Measurements from ENCODE around the gene ATRN. TPM values are rescaled to one million over a fixed set of nuclear protein-coding genes. Genes with fewer than 3 reads are reported as not detected.
"Not testable (repeated sequence)": the region's sequence is repeated elsewhere in the genome, so short reads cannot be mapped to it uniquely, and the experiment has no call there.

ATRN gene
- total and polyA plus RNA-seq, 4 donors: 4.2 to 38.5 (median 21.2) TPM

DNA sequence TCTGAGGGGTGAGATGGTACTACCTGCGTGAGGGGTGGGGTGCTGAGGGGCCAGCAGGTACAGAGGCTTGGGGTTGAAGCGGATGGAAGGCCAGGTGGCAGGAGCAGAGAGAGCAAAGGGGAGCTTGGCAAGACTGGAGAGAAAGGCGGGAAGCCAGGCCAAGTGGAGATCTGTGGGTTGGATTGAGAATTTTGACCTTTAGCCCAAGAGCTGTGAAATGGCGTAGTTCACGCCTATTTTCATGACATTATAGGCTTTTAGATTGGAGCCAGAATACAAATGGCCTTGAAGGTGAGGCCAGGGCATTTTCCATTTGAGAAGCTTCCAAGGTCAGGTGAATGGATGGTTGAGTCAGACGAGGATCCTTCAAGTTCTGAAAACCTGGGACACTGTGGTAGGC, 2.5 kb downstream of the ATRN start:
- DNase-seq: no peak
- Histone ChIP-seq H3K27me3 (ENCODE audit: control insufficient read depth in 3 of 3, insufficient read depth in 3 of 3, low read length in 2 of 3) (no peaks in the 10 kb centered on the region), H3K4me3 (no peak overlapping the region), H3K4me1 (ENCODE audit: control insufficient read depth in 5 of 5, insufficient read depth in 5 of 5, low read length in 5 of 5) (peaks cover 4 to 21% (median 19%) of the 10 kb centered on the region in 5 donors), H3K36me3 (ENCODE audit: control insufficient read depth in 4 of 4, insufficient read depth in 4 of 4, low read length in 4 of 4) (no peaks in the 10 kb centered on the region), H3K9me3 (ENCODE audit: control insufficient read depth in 4 of 4, insufficient read depth in 3 of 4, low read length in 3 of 4) (no peaks in the 10 kb centered on the region), H3K9ac (ENCODE audit: insufficient read depth in 1 of 2, low read length in 2 of 2) (no peak overlapping the region), H3K27ac (ENCODE audit: low read depth in 1 of 2, low read length in 1 of 2) (no peak overlapping the region)
- ATAC-seq (ENCODE audit: insufficient read depth, low FRiP score): no peak
- TF ChIP-seq, protein P1, sequence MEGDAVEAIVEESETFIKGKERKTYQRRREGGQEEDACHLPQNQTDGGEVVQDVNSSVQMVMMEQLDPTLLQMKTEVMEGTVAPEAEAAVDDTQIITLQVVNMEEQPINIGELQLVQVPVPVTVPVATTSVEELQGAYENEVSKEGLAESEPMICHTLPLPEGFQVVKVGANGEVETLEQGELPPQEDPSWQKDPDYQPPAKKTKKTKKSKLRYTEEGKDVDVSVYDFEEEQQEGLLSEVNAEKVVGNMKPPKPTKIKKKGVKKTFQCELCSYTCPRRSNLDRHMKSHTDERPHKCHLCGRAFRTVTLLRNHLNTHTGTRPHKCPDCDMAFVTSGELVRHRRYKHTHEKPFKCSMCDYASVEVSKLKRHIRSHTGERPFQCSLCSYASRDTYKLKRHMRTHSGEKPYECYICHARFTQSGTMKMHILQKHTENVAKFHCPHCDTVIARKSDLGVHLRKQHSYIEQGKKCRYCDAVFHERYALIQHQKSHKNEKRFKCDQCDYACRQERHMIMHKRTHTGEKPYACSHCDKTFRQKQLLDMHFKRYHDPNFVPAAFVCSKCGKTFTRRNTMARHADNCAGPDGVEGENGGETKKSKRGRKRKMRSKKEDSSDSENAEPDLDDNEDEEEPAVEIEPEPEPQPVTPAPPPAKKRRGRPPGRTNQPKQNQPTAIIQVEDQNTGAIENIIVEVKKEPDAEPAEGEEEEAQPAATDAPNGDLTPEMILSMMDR (IDR thresholded peaks at IDR 0.05; ENCODE audit: control extremely low read depth, extremely low read depth): no peak
- 94 to 95% methylated on average over 6 of the region's 6 CpGs for WGBS, 2 donors

DNA sequence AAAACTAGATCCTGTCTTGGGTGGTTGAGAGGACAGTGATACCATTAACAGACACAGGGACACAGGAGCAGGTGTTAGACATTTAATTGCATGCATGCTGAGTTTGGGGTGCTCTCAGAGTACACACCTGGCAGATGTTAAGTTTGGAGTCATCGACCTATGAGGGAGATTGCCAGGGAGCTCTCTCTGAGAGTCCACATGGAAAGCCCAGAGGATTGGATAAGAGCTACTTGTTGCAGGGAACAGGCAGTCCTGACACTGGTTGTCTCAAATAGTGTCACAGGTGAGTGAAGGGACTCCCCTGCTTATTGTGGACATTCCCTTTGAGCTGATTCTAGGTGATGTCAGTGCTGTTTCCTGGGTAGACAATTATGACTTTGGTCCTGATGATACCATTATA, 3.1 kb downstream of the ATRN start:
- TF ChIP-seq, protein P1 (IDR thresholded peaks at IDR 0.05; ENCODE audit: control extremely low read depth, extremely low read depth): no peak
- Histone ChIP-seq H3K36me3 (ENCODE audit: control insufficient read depth in 4 of 4, insufficient read depth in 4 of 4, low read length in 4 of 4) (no peaks in the 10 kb centered on the region), H3K4me1 (ENCODE audit: control insufficient read depth in 5 of 5, insufficient read depth in 5 of 5, low read length in 5 of 5) (peaks cover 4 to 21% (median 19%) of the 10 kb centered on the region in 5 donors), H3K9ac (ENCODE audit: insufficient read depth in 1 of 2, low read length in 2 of 2) (no peak overlapping the region), H3K27me3 (ENCODE audit: control insufficient read depth in 3 of 3, insufficient read depth in 3 of 3, low read length in 2 of 3) (no peaks in the 10 kb centered on the region), H3K27ac (ENCODE audit: low read depth in 1 of 2, low read length in 1 of 2) (no peak overlapping the region), H3K4me3 (no peak overlapping the region), H3K9me3 (ENCODE audit: control insufficient read depth in 4 of 4, insufficient read depth in 3 of 4, low read length in 3 of 4) (no peaks in the 10 kb centered on the region)
- no peak for DNase-seq
- no peak for ATAC-seq (ENCODE audit: insufficient read depth, low FRiP score)
- 84 to 88% methylated on average over 1 of the region's 1 CpG for WGBS, 2 donors

DNA sequence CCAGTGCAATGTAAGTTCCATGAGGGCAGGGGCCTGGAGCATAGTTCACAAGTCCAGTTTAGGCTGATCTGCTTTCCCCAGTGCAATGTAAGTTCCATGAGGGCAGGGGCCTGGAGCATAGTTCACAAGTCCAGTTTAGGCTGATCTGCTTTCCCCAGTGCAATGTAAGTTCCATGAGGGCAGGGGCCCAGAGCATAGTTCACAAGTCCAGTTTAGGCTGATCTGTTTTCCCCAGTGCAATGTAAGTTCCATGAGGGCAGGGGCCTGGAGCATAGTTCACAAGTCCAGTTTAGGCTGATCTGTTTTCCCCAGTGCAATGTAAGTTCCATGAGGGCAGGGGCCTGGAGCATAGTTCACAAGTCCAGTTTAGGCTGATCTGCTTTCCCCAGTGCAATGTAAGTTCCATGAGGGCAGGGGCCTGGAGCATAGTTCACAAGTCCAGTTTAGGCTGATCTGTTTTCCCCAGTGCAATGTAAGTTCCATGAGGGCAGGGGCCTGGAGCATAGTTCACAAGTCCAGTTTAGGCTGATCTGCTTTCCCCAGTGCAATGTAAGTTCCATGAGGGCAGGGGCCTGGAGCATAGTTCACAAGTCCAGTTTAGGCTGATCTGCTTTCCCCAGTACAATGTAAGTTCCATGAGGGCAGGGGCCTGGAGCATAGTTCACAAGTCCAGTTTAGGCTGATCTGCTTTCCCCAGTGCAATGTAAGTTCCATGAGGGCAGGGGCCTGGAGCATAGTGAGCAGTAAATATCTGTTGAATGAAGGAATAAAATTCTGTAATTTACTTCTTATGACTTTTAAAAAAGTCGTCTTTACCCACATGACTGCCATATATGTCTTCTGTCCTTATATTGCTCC, 6.4 kb downstream of the ATRN start:
- H3K4me3 ChIP-seq; ATAC-seq (ENCODE audit: insufficient read depth, low FRiP score); H3K9me3 ChIP-seq (ENCODE audit: control insufficient read depth in 4 of 4, insufficient read depth in 3 of 4, low read length in 3 of 4); DNase-seq; H3K36me3 ChIP-seq (ENCODE audit: control insufficient read depth in 4 of 4, insufficient read depth in 4 of 4, low read length in 4 of 4); H3K9ac ChIP-seq (ENCODE audit: insufficient read depth in 1 of 2, low read length in 2 of 2); H3K27ac ChIP-seq (ENCODE audit: low read depth in 1 of 2, low read length in 1 of 2); H3K27me3 ChIP-seq (ENCODE audit: control insufficient read depth in 3 of 3, insufficient read depth in 3 of 3, low read length in 2 of 3): not testable (repeated sequence)
- 93 to 100% methylated on average over 1 of the region's 1 CpG for WGBS, 2 donors
- peaks cover 7 to 15% (median 11%) of the 10 kb centered on the region in 5 donors for H3K4me1 ChIP-seq (ENCODE audit: control insufficient read depth in 5 of 5, insufficient read depth in 5 of 5, low read length in 5 of 5)

DNA sequence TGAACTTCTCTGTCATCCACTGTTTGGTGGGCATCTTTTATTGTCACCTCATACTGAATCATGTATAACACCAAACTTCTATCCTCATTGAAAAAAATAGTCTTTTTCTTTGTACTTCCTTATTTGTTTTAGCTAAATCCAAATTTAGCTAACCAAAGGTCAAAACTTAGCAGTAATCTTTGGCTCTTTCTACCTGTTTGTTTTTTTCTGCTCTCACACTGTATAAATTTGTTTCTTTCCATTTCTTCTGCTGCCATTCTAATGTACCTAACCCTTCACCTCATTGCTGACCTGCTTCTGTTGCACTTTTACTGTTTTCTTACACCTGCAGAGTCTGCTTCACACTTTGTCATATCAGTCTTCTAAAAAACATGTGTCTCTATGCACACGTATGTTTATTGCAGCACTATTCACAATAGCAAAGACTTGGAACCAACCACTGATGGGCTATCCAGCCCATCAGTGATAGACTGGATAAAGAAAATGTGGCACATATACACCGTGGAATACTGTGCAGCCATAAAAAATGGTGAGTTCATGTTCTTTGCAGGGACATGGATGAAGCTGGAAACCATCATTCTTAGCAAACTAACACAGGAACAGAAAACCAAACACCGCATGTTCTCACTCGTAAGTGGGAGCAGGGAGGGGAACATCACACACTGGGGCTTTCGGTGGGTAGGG, 7.2 kb downstream of the ATRN start:
- H3K4me3 ChIP-seq: no peak overlapping the region
- no peak for ATAC-seq (ENCODE audit: insufficient read depth, low FRiP score)
- no peak for DNase-seq
- H3K27me3 ChIP-seq (ENCODE audit: control insufficient read depth in 3 of 3, insufficient read depth in 3 of 3, low read length in 2 of 3): no peaks in the 10 kb centered on the region
- H3K9ac ChIP-seq (ENCODE audit: insufficient read depth in 1 of 2, low read length in 2 of 2): no peak overlapping the region
- H3K27ac ChIP-seq (ENCODE audit: low read depth in 1 of 2, low read length in 1 of 2): no peak overlapping the region
- no peaks in the 10 kb centered on the region for H3K36me3 ChIP-seq (ENCODE audit: control insufficient read depth in 4 of 4, insufficient read depth in 4 of 4, low read length in 4 of 4)
- TF ChIP-seq, protein P1 (IDR thresholded peaks at IDR 0.05; ENCODE audit: control extremely low read depth, extremely low read depth): no peak
- H3K4me1 ChIP-seq (ENCODE audit: control insufficient read depth in 5 of 5, insufficient read depth in 5 of 5, low read length in 5 of 5): peaks cover 1 to 7% (median 5%) of the 10 kb centered on the region in 5 donors
- WGBS, 2 donors: 95 to 97% methylated on average over 5 of the region's 5 CpGs
- H3K9me3 ChIP-seq (ENCODE audit: control insufficient read depth in 4 of 4, insufficient read depth in 3 of 4, low read length in 3 of 4): no peaks in the 10 kb centered on the region

All from lung (tissue), 12 donors.